Hepatocyte (in vitro differentiated cells): ENCODE data around the gene PSG11.
"Not testable (repeated sequence)": the region's sequence is repeated elsewhere in the genome, so short reads cannot be mapped to it uniquely, and the experiment has no call there.

Experiments
- EZH2phosphoT487 ChIP-seq: fragments of 200-600 bp; sonication (generic); IDR thresholded peaks from one replicate; pipeline ENCODE4 v1.6.1; 2018; ENCODE audit warnings: antibody characterized with exemption, mild to moderate bottlenecking, low read depth, moderate library complexity; ENCODE audit not compliant: unreplicated experiment, severe bottlenecking
- TF ChIP-seq, protein P1 (sequence below): fragments of 200-600 bp; sonication (generic); IDR thresholded peaks from 2 replicates; pipeline ENCODE4 v1.5.1; 2016; ENCODE audit warnings: antibody characterized with exemption, mild to moderate bottlenecking; ENCODE audit not compliant: poor library complexity

DNA sequence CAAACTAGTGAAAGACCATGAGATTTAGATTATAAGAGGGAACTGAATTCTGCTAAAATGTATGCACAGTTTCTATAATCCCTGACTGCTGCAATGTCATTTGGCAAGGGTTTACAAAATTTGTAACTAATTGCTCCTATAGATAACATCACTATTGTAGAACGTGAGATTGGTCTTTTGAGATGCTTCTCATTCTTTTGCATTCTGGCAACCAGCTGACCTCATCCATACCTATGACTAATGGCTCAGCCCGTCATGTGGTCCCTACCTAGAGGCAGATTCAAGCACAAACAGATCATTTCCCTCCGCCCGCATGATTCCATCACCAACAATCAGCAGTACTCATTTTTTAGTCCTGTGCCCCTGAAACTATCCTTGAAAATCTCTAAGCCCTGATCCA is 4.2 kb downstream of the PSG11 start:
- TF ChIP-seq, protein P1, sequence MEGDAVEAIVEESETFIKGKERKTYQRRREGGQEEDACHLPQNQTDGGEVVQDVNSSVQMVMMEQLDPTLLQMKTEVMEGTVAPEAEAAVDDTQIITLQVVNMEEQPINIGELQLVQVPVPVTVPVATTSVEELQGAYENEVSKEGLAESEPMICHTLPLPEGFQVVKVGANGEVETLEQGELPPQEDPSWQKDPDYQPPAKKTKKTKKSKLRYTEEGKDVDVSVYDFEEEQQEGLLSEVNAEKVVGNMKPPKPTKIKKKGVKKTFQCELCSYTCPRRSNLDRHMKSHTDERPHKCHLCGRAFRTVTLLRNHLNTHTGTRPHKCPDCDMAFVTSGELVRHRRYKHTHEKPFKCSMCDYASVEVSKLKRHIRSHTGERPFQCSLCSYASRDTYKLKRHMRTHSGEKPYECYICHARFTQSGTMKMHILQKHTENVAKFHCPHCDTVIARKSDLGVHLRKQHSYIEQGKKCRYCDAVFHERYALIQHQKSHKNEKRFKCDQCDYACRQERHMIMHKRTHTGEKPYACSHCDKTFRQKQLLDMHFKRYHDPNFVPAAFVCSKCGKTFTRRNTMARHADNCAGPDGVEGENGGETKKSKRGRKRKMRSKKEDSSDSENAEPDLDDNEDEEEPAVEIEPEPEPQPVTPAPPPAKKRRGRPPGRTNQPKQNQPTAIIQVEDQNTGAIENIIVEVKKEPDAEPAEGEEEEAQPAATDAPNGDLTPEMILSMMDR = not testable (repeated sequence)
- TF ChIP-seq EZH2phosphoT487 = not testable (repeated sequence)
